ENCODE results near the gene PLCB4.

PLCB4 gene

DNA sequence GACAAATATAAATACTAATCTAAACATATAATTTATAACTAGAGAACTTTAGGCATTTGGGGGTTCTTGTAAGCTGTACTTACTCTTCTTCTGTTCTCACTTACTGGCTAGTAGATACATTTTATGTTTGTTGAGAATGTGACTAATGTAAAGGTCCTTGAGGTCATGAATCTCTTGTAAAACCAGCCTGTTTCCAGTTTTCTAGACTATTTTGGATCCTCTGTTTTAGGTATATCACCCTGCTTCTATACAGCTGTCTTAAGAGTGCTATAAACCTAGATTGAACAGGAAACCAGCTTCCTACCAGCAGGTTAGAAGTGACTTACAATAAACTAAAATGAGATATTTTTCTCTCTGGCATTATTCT is 134.2 kb downstream of the PLCB4 start:
- Histone ChIP-seq H2BK15ac (ENCODE audit: low read length) (no peak overlapping the region), H3K4ac (ENCODE audit: low read length) (no peak overlapping the region), H3K14ac (ENCODE audit: low read length) (no peak overlapping the region), H2AK5ac (ENCODE audit: low read depth, low read length) (no peak overlapping the region), H3K27ac (replicated peaks; ENCODE audit: low read length) (no peak overlapping the region), H3K9me3 (replicated peaks in 1 of 2; ENCODE audit: control insufficient read depth in 2 of 2, insufficient read depth in 1 of 2, low read depth in 1 of 2, low read length in 2 of 2) (no peaks in the 10 kb centered on the region), H3K9ac (ENCODE audit: low read depth, low read length, poor library complexity) (no peak overlapping the region), H3K4me1 (ENCODE audit: control insufficient read depth in 2 of 2, insufficient read depth in 1 of 2, low read depth in 1 of 2, low read length in 2 of 2) (peaks cover 2 to 5% of the 10 kb centered on the region in 2 donors), H3K4me2 (ENCODE audit: insufficient read depth, low read length, poor library complexity, severe bottlenecking) (no peak overlapping the region), H3K4me3 (ENCODE audit: low read length in 2 of 2) (no peak overlapping the region), H3K36me3 (replicated peaks in 1 of 2; ENCODE audit: control insufficient read depth in 2 of 2, insufficient read depth in 2 of 2, low read length in 2 of 2) (no peaks in the 10 kb centered on the region), H2BK12ac (ENCODE audit: low read length) (no peak overlapping the region), H2BK5ac (ENCODE audit: low read length) (no peak overlapping the region), H4K91ac (ENCODE audit: low read depth, low read length, poor library complexity) (no peak overlapping the region), H3K23ac (ENCODE audit: low read depth, low read length, poor library complexity) (no peak overlapping the region), H3K27me3 (ENCODE audit: control insufficient read depth in 3 of 3, insufficient read depth in 3 of 3, low read depth in 1 of 3, low read length in 3 of 3) (no peaks in the 10 kb centered on the region), H3K79me1 (ENCODE audit: low read depth, low read length) (no peaks in the 10 kb centered on the region), H2BK120ac (ENCODE audit: low read depth, low read length) (no peak overlapping the region), H4K8ac (ENCODE audit: low read depth, low read length) (no peak overlapping the region), H3K18ac (ENCODE audit: low read length) (no peak overlapping the region), H2AFZ (ENCODE audit: low read length) (no peak overlapping the region)
- no peak for DNase-seq (ENCODE audit: low spot score)

DNA sequence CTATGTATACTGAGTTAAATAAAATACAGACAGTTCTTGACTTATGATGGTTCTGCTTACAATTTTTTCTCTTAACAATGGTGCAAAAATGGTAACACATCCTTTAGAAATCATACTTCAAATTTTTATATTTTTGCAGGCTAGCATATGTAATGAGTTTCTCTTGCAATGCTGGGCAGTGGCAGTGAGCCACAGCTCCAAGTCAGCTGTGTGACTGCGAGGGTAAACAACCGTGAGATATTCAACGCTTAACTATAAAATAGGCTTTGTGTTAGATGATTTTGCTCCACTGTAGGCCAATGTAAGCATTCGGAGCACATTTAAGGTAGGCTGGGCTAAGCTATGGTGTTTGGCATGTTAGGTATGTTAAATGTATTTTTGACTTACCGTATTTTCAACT is 136.1 kb downstream of the PLCB4 start:
- H3K36me3 ChIP-seq (replicated peaks in 1 of 2; ENCODE audit: control insufficient read depth in 2 of 2, insufficient read depth in 2 of 2, low read length in 2 of 2), result no peaks in the 10 kb centered on the region
- H2AFZ ChIP-seq (ENCODE audit: low read length), result no peak overlapping the region
- H3K79me1 ChIP-seq (ENCODE audit: low read depth, low read length), result no peaks in the 10 kb centered on the region
- WGBS, 2 donors (ENCODE audit: extremely low coverage in 2 of 2, insufficient read length in 2 of 2, insufficient replicate concordance in 1 of 2), result no CpG with 5 or more reads among the region's 5 CpGs
- H3K4ac ChIP-seq (ENCODE audit: low read length), result no peak overlapping the region
- no peak overlapping the region for H2BK12ac ChIP-seq (ENCODE audit: low read length)
- peaks cover 2 to 5% of the 10 kb centered on the region in 2 donors for H3K4me1 ChIP-seq (ENCODE audit: control insufficient read depth in 2 of 2, insufficient read depth in 1 of 2, low read depth in 1 of 2, low read length in 2 of 2)
- H3K27ac ChIP-seq (replicated peaks; ENCODE audit: low read length), result no peak overlapping the region
- H3K27me3 ChIP-seq (ENCODE audit: control insufficient read depth in 3 of 3, insufficient read depth in 3 of 3, low read depth in 1 of 3, low read length in 3 of 3), result no peaks in the 10 kb centered on the region
- no peak overlapping the region for H2BK5ac ChIP-seq (ENCODE audit: low read length)
- no peak overlapping the region for H4K8ac ChIP-seq (ENCODE audit: low read depth, low read length)
- no peaks in the 10 kb centered on the region for H3K9me3 ChIP-seq (replicated peaks in 1 of 2; ENCODE audit: control insufficient read depth in 2 of 2, insufficient read depth in 1 of 2, low read depth in 1 of 2, low read length in 2 of 2)
- H3K4me3 ChIP-seq (ENCODE audit: low read length in 2 of 2), result no peak overlapping the region
- no peak overlapping the region for H3K14ac ChIP-seq (ENCODE audit: low read length)
- no peak overlapping the region for H3K9ac ChIP-seq (ENCODE audit: low read depth, low read length, poor library complexity)
- H3K4me2 ChIP-seq (ENCODE audit: insufficient read depth, low read length, poor library complexity, severe bottlenecking), result no peak overlapping the region
- no peak overlapping the region for H3K18ac ChIP-seq (ENCODE audit: low read length)
- H2AK5ac ChIP-seq (ENCODE audit: low read depth, low read length), result no peak overlapping the region
- H2BK15ac ChIP-seq (ENCODE audit: low read length), result no peak overlapping the region
- H3K23ac ChIP-seq (ENCODE audit: low read depth, low read length, poor library complexity), result no peak overlapping the region
- no peak for DNase-seq (ENCODE audit: low spot score)
- H4K91ac ChIP-seq (ENCODE audit: low read depth, low read length, poor library complexity), result no peak overlapping the region
- H2BK120ac ChIP-seq (ENCODE audit: low read depth, low read length), result no peak overlapping the region

- Histone ChIP-seq H2BK5ac (ENCODE audit: low read length) (no peak overlapping the region), H3K36me3 (replicated peaks in 1 of 2; ENCODE audit: control insufficient read depth in 2 of 2, insufficient read depth in 2 of 2, low read length in 2 of 2) (no peaks in the 10 kb centered on the region), H4K8ac (ENCODE audit: low read depth, low read length) (no peak overlapping the region), H3K23ac (ENCODE audit: low read depth, low read length, poor library complexity) (no peak overlapping the region), H2BK12ac (ENCODE audit: low read length) (no peak overlapping the region), H2BK120ac (ENCODE audit: low read depth, low read length) (no peak overlapping the region), H3K4ac (ENCODE audit: low read length) (no peak overlapping the region), H3K14ac (ENCODE audit: low read length) (no peak overlapping the region), H2AK5ac (ENCODE audit: low read depth, low read length) (no peak overlapping the region), H3K9ac (ENCODE audit: low read depth, low read length, poor library complexity) (no peak overlapping the region), H3K27me3 (ENCODE audit: control insufficient read depth in 3 of 3, insufficient read depth in 3 of 3, low read depth in 1 of 3, low read length in 3 of 3) (no peaks in the 10 kb centered on the region), H2BK15ac (ENCODE audit: low read length) (no peak overlapping the region), H4K91ac (ENCODE audit: low read depth, low read length, poor library complexity) (no peak overlapping the region), H3K4me2 (ENCODE audit: insufficient read depth, low read length, poor library complexity, severe bottlenecking) (no peak overlapping the region), H3K4me1 (ENCODE audit: control insufficient read depth in 2 of 2, insufficient read depth in 1 of 2, low read depth in 1 of 2, low read length in 2 of 2) (peaks cover 2 to 5% of the 10 kb centered on the region in 2 donors), H3K79me1 (ENCODE audit: low read depth, low read length) (no peaks in the 10 kb centered on the region), H3K4me3 (ENCODE audit: low read length in 2 of 2) (no peak overlapping the region), H2AFZ (ENCODE audit: low read length) (no peak overlapping the region), H3K27ac (replicated peaks; ENCODE audit: low read length) (no peak overlapping the region), H3K9me3 (replicated peaks in 1 of 2; ENCODE audit: control insufficient read depth in 2 of 2, insufficient read depth in 1 of 2, low read depth in 1 of 2, low read length in 2 of 2) (no peaks in the 10 kb centered on the region), H3K18ac (ENCODE audit: low read length) (no peak overlapping the region)
- DNase-seq (ENCODE audit: low spot score), result no peak
Observed at GRCh38 chr20:9206486-9206885, 137.6 kb downstream of the PLCB4 start.

DNA sequence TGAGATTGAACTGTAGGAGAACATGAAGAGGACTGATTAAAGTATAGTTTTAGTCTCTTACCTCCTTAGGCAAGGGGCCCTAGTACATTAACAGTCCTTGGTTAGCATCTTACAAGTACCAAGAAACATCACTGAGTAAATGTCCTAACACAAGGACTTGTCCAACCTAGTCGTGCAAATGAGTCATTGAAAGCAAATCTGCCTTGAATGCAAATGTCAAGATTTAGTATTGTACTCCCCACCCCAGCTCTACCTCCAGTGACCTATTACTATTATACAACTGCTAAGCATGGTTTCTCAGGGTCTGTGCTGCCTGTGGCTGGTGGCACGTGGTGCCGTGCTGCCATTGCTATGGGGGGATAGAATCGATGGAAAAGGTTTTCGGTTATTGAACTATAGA is 138.4 kb downstream of the PLCB4 start:
- no CpG with 5 or more reads among the region's 5 CpGs for WGBS, 2 donors (ENCODE audit: extremely low coverage in 2 of 2, insufficient read length in 2 of 2, insufficient replicate concordance in 1 of 2)
- no peak overlapping the region for H2BK120ac ChIP-seq (ENCODE audit: low read depth, low read length)
- H4K8ac ChIP-seq (ENCODE audit: low read depth, low read length), result no peak overlapping the region

More for the DNA sequence above, 138.4 kb downstream of the PLCB4 start:
- Histone ChIP-seq H2BK12ac (ENCODE audit: low read length) (no peak overlapping the region), H2AK5ac (ENCODE audit: low read depth, low read length) (no peak overlapping the region), H3K27me3 (ENCODE audit: control insufficient read depth in 3 of 3, insufficient read depth in 3 of 3, low read depth in 1 of 3, low read length in 3 of 3) (no peaks in the 10 kb centered on the region), H3K79me1 (ENCODE audit: low read depth, low read length) (no peaks in the 10 kb centered on the region), H3K14ac (ENCODE audit: low read length) (no peak overlapping the region), H2BK15ac (ENCODE audit: low read length) (no peak overlapping the region), H3K9ac (ENCODE audit: low read depth, low read length, poor library complexity) (no peak overlapping the region), H3K27ac (replicated peaks; ENCODE audit: low read length) (no peak overlapping the region), H3K4ac (ENCODE audit: low read length) (no peak overlapping the region), H3K23ac (ENCODE audit: low read depth, low read length, poor library complexity) (no peak overlapping the region), H3K4me2 (ENCODE audit: insufficient read depth, low read length, poor library complexity, severe bottlenecking) (no peak overlapping the region), H3K4me3 (ENCODE audit: low read length in 2 of 2) (no peak overlapping the region), H3K36me3 (replicated peaks in 1 of 2; ENCODE audit: control insufficient read depth in 2 of 2, insufficient read depth in 2 of 2, low read length in 2 of 2) (no peaks in the 10 kb centered on the region), H3K9me3 (replicated peaks in 1 of 2; ENCODE audit: control insufficient read depth in 2 of 2, insufficient read depth in 1 of 2, low read depth in 1 of 2, low read length in 2 of 2) (no peaks in the 10 kb centered on the region), H3K4me1 (ENCODE audit: control insufficient read depth in 2 of 2, insufficient read depth in 1 of 2, low read depth in 1 of 2, low read length in 2 of 2) (peaks cover 2 to 5% of the 10 kb centered on the region in 2 donors), H2AFZ (ENCODE audit: low read length) (no peak overlapping the region), H4K91ac (ENCODE audit: low read depth, low read length, poor library complexity) (no peak overlapping the region), H3K18ac (ENCODE audit: low read length) (no peak overlapping the region), H2BK5ac (ENCODE audit: low read length) (no peak overlapping the region)
- DNase-seq (ENCODE audit: low spot score), result no peak
